SK-N-SH treated with all-trans-retinoic acid at 6 μM for 48 hours (cell line): ENCODE measurements around the gene LANCL2.
"Not testable (repeated sequence)": the region's sequence is repeated elsewhere in the genome, so short reads cannot be mapped to it uniquely, and the experiment has no call there.

ENCODE experiments used
- ATAC-seq: fragments of 200-7000 bp; cut with Tn5 transposase; 3 replicates; pipeline ENCODE4 v1.9.1; 2020; ENCODE audit warnings: mild to moderate bottlenecking, moderate library complexity
- ARNTL ChIP-seq: fragments of 450-650 bp; formaldehyde crosslinking; IDR thresholded peaks from 2 replicates; pipeline ENCODE4 v1.5.0; 2020; ENCODE audit warnings: low read depth, mild to moderate bottlenecking, moderate library complexity, borderline replicate concordance
- BACH2 ChIP-seq: fragments of 250-450 bp; sonication (Bioruptor Pico); IDR thresholded peaks from 2 replicates; pipeline ENCODE4 v1.9.0; 2021; ENCODE audit warnings: mild to moderate bottlenecking, borderline replicate concordance
- CREB5 ChIP-seq: fragments of 250-450 bp; sonication (Bioruptor Pico); IDR thresholded peaks from 2 replicates; pipeline ENCODE4 v1.5.1; 2020; ENCODE audit warnings: low read depth, mild to moderate bottlenecking, moderate library complexity
- CSDC2 ChIP-seq: fragments of 250-450 bp; sonication (Bioruptor Pico); IDR thresholded peaks from 2 replicates; pipeline ENCODE4 v1.5.0; 2020; ENCODE audit warnings: mild to moderate bottlenecking, moderate library complexity
- CSRNP3 ChIP-seq: fragments of 250-450 bp; sonication (Bioruptor Pico); IDR thresholded peaks from 2 replicates; pipeline ENCODE4 v1.5.1; 2021; ENCODE audit warnings: mild to moderate bottlenecking, moderate library complexity
- ESRRG ChIP-seq: fragments of 250-450 bp; sonication (Bioruptor Pico); IDR thresholded peaks from 2 replicates; pipeline ENCODE4 v1.6.1; 2021; ENCODE audit warnings: mild to moderate bottlenecking
- GLIS3 ChIP-seq: fragments of 250-450 bp; sonication (Bioruptor Pico); IDR thresholded peaks from 2 replicates; pipeline ENCODE4 v1.5.0; 2020; ENCODE audit warnings: mild to moderate bottlenecking, moderate library complexity
- ISL1 ChIP-seq: fragments of 250-450 bp; sonication (Bioruptor Pico); IDR thresholded peaks from 2 replicates; pipeline ENCODE4 v2.1.2; 2022; ENCODE audit warnings: mild to moderate bottlenecking, moderate library complexity
- OSR1 ChIP-seq: fragments of 250-450 bp; sonication (Bioruptor Pico); IDR thresholded peaks from 2 replicates; pipeline ENCODE4 v1.8.0; 2022; ENCODE audit warnings: moderate library complexity, mild to moderate bottlenecking, inconsistent platforms
- PATZ1 ChIP-seq: fragments of 250-450 bp; sonication (Bioruptor Pico); IDR thresholded peaks from 2 replicates; pipeline ENCODE4 v1.8.0; 2020; ENCODE audit warnings: mild to moderate bottlenecking, moderate library complexity, borderline replicate concordance
- POU6F1 ChIP-seq: fragments of 250-450 bp; sonication (Bioruptor Pico); IDR thresholded peaks from 2 replicates; pipeline ENCODE4 v1.8.0; 2021; ENCODE audit warnings: low read depth, mild to moderate bottlenecking, moderate library complexity, borderline replicate concordance
- PPARA ChIP-seq: fragments of 250-450 bp; sonication (Bioruptor Pico); IDR thresholded peaks from 2 replicates; pipeline ENCODE4 v1.5.0; 2020; ENCODE audit warnings: mild to moderate bottlenecking, borderline replicate concordance
- RARB ChIP-seq: fragments of 250-450 bp; sonication (Bioruptor Pico); IDR thresholded peaks from 2 replicates; pipeline ENCODE4 v1.8.0; 2021; ENCODE audit warnings: mild to moderate bottlenecking, moderate library complexity
- SNAI2 ChIP-seq: fragments of 250-450 bp; sonication (Bioruptor Pico); IDR thresholded peaks from 2 replicates; pipeline ENCODE4 v1.5.0; 2020; ENCODE audit warnings: mild to moderate bottlenecking, moderate library complexity
- TCF4 ChIP-seq: fragments of 250-450 bp; sonication (Bioruptor Pico); IDR thresholded peaks from 2 replicates; pipeline ENCODE4 v1.8.0; 2021; ENCODE audit warnings: mild to moderate bottlenecking, moderate library complexity, borderline replicate concordance
- TOX ChIP-seq: fragments of 250-450 bp; sonication (Bioruptor Pico); IDR thresholded peaks from 2 replicates; pipeline ENCODE4 v1.8.0; 2021; ENCODE audit warnings: mild to moderate bottlenecking, moderate library complexity, borderline replicate concordance
- TSHZ2 ChIP-seq: fragments of 250-450 bp; sonication (Bioruptor Pico); IDR thresholded peaks from 2 replicates; pipeline ENCODE4 v1.5.0; 2020; ENCODE audit warnings: mild to moderate bottlenecking, moderate library complexity
- ZC3H10 ChIP-seq: fragments of 250-450 bp; sonication (Bioruptor Pico); IDR thresholded peaks from 2 replicates; pipeline ENCODE4 v1.5.1; 2021; ENCODE audit warnings: mild to moderate bottlenecking, moderate library complexity
- ZFP3 ChIP-seq: fragments of 250-450 bp; sonication (Bioruptor Pico); IDR thresholded peaks from 2 replicates; pipeline ENCODE4 v1.5.0; 2020; ENCODE audit warnings: mild to moderate bottlenecking, moderate library complexity
- ZFP30 ChIP-seq: fragments of 450-650 bp; formaldehyde crosslinking; IDR thresholded peaks from 2 replicates; pipeline ENCODE4 v1.5.0; 2022; ENCODE audit warnings: mild to moderate bottlenecking, moderate library complexity
- ZNF565 ChIP-seq: fragments of 450-650 bp; formaldehyde crosslinking; conservative IDR thresholded peaks from 2 replicates; pipeline ENCODE4 v1.5.0; 2020; ENCODE audit warnings: low read depth, mild to moderate bottlenecking, moderate library complexity
- ZNF70 ChIP-seq: fragments of 450-650 bp; formaldehyde crosslinking; IDR thresholded peaks from 2 replicates; pipeline ENCODE4 v1.5.0; 2020; ENCODE audit warnings: mild to moderate bottlenecking, moderate library complexity

The LANCL2 gene

GRCh38 chr7:55349121-55349520 is 16.0 kb upstream of the LANCL2 start:
- TF ChIP-seq OSR1 (CRISPR knock-in tag) (no peak), GLIS3 (no peak), ZFP30 (CRISPR knock-in tag) (no peak), ESRRG (no peak), POU6F1 (no peak), TOX (no peak), CSRNP3 (CRISPR knock-in tag) (no peak), ARNTL (CRISPR knock-in tag) (no peak), ISL1 (CRISPR knock-in tag) (no peak), CSDC2 (CRISPR knock-in tag) (no peak), ZC3H10 (CRISPR knock-in tag) (no peak), SNAI2 (CRISPR knock-in tag) (no peak), RARB (no peak), ZNF70 (CRISPR knock-in tag) (no peak), BACH2 (no peak), CREB5 (CRISPR knock-in tag) (no peak), ZFP3 (CRISPR knock-in tag) (no peak), TCF4 (CRISPR knock-in tag) (no peak)
- peak; percentile 62 for ATAC-seq

- ATAC-seq, result no peak
- TF ChIP-seq SNAI2 (CRISPR knock-in tag) (no peak), ZFP30 (CRISPR knock-in tag) (no peak), OSR1 (CRISPR knock-in tag) (no peak), PPARA (CRISPR knock-in tag) (no peak), ESRRG (no peak), PATZ1 (CRISPR knock-in tag) (no peak), ZNF565 (CRISPR knock-in tag) (no peak), TCF4 (CRISPR knock-in tag) (no peak), BACH2 (no peak)
Measured at GRCh38 chr7:55350281-55350680, 14.9 kb upstream of the LANCL2 start.

GRCh38 chr7:55351263-55351662 is 13.9 kb upstream of the LANCL2 start:
- no peak for TF ChIP-seq ZNF565 (CRISPR knock-in tag)
- ATAC-seq, result no peak

- ATAC-seq, result not testable (repeated sequence)
Measured at GRCh38 chr7:55352947-55353273, 12.2 kb upstream of the LANCL2 start.

- ATAC-seq, result no peak
- TF ChIP-seq GLIS3, result no peak
- TF ChIP-seq ESRRG, result no peak
- TF ChIP-seq ISL1 (CRISPR knock-in tag), result no peak
- no peak for TF ChIP-seq RARB
- no peak for TF ChIP-seq TSHZ2 (CRISPR knock-in tag)
- TF ChIP-seq CSDC2 (CRISPR knock-in tag), result no peak
- TF ChIP-seq SNAI2 (CRISPR knock-in tag), result no peak
- TF ChIP-seq ARNTL (CRISPR knock-in tag), result no peak
- no peak for TF ChIP-seq PATZ1 (CRISPR knock-in tag)
- no peak for TF ChIP-seq ZFP3 (CRISPR knock-in tag)
- TF ChIP-seq POU6F1, result no peak
Measured at GRCh38 chr7:55360486-55360885, 4.7 kb upstream of the LANCL2 start.
